GM18517 (cell line): Measurements from ENCODE around the gene SYDE1.

Source experiments
- ATAC-seq: cut with Tn5 transposase; IDR thresholded peaks from one replicate; pipeline ENCODE4 v1.9.1; 2021; ENCODE audit warnings: mild to moderate bottlenecking, moderate library complexity; ENCODE audit not compliant: unreplicated experiment

Gene SYDE1

GRCh38 chr19:15123900-15124299 lies 16.7 kb downstream of the SYDE1 start:
- ATAC-seq, result no peak

GRCh38 chr19:15124572-15125231 lies 17.5 kb downstream of the SYDE1 start:
- ATAC-seq, result peak; percentile 1

GRCh38 chr19:15125232-15126067 lies 18.2 kb downstream of the SYDE1 start:
- ATAC-seq, result peak; percentile 80

GRCh38 chr19:15126131-15126910 lies 19.1 kb downstream of the SYDE1 start:
- no peak for ATAC-seq

GRCh38 chr19:15128162-15128770 lies 21.1 kb downstream of the SYDE1 start:
- no peak for ATAC-seq

- ATAC-seq, result no peak
These were observed 22.8 kb downstream of the SYDE1 start for GRCh38 chr19:15129856-15130585.

- ATAC-seq, result no peak
These were observed 29.2 kb downstream of the SYDE1 start for GRCh38 chr19:15136234-15136954.

- ATAC-seq, result no peak
These were observed 30.6 kb downstream of the SYDE1 start for GRCh38 chr19:15137777-15138176.

- ATAC-seq, result no peak
These were observed 31.2 kb downstream of the SYDE1 start for GRCh38 chr19:15138427-15138826.

- no peak for ATAC-seq
These were observed 33.9 kb downstream of the SYDE1 start for GRCh38 chr19:15141143-15141542.

- ATAC-seq, result no peak
These were observed 35.1 kb downstream of the SYDE1 start for GRCh38 chr19:15142313-15142712.

GRCh38 chr19:15144046-15144646 lies 36.9 kb downstream of the SYDE1 start:
- ATAC-seq, result no peak

- ATAC-seq, result no peak
These were observed 39.9 kb downstream of the SYDE1 start for GRCh38 chr19:15147090-15147489.

- ATAC-seq, result no peak
These were observed 42.5 kb downstream of the SYDE1 start for GRCh38 chr19:15149737-15150136.

GRCh38 chr19:15154002-15154612 lies 46.9 kb downstream of the SYDE1 start:
- no peak for ATAC-seq

GRCh38 chr19:15155296-15155695 lies 48.1 kb downstream of the SYDE1 start:
- no peak for ATAC-seq

- ATAC-seq, result no peak
These were observed 49.2 kb downstream of the SYDE1 start for GRCh38 chr19:15156391-15156790.

GRCh38 chr19:15159251-15159650 lies 52.0 kb downstream of the SYDE1 start:
- ATAC-seq, result no peak
